ENCODE results near the gene SEC31A. TPM values are rescaled to one million over a fixed set of nuclear protein-coding genes. Genes with fewer than 3 reads are reported as not detected.

The SEC31A gene
- total RNA-seq, 1 experiment from 2014 or later: 128 TPM

DNA sequence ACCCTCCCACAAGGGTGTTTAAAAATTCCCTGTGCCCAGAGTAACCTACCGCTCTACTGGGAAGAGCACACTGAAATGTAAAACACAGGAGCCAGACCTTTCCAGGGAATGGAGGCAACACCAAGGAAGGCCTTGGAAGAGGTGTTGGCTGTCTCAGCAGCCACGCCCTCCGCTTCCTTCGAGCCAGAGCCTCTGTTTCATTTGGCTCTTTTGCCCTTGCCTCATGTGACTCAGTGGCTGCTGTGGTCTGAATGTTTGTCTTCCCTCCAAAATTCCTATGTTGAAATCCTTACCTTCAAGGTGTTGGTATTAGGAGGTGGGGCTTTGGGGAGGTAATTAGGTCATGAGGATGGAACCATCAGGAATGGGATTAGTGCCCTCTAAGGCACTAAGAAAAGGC is 103.6 kb downstream of the SEC31A start:
- H3K27me3 ChIP-seq (ENCODE audit: insufficient read depth, low read length): peaks cover 79% of the 10 kb centered on the region
- H4K8ac ChIP-seq (replicated peaks; ENCODE audit: insufficient read length, low read depth, low read length): no peak overlapping the region
- H2AFZ ChIP-seq (ENCODE audit: low read length): no peak overlapping the region
- no peak overlapping the region for H3T11ph ChIP-seq (ENCODE audit: low read length)
- peaks cover 30 to 40% of the 10 kb centered on the region in 2 experiments for H3K4me1 Mint-ChIP-seq
- peak; percentile 18 for DNase-seq
- H3K14ac ChIP-seq (ENCODE audit: insufficient read depth, low read length): no peak overlapping the region
- no peak overlapping the region for H2BK12ac ChIP-seq (ENCODE audit: insufficient read length, low read depth, low read length)
- H2AK5ac ChIP-seq (ENCODE audit: insufficient read length, low read length): no peak overlapping the region
- H3K9me3 Mint-ChIP-seq: peaks cover 0 to 22% of the 10 kb centered on the region in 2 experiments; a peak in 2 of 5 replicates
- H2BK15ac ChIP-seq (ENCODE audit: low read depth, low read length): no peak overlapping the region
- H4K20me1 ChIP-seq (ENCODE audit: control insufficient read depth, insufficient read depth, insufficient read length): no peaks in the 10 kb centered on the region
- no peaks in the 10 kb centered on the region for H3K9me3 ChIP-seq (ENCODE audit: control insufficient read depth, low read depth, low read length)
- no peak overlapping the region for H3K27ac ChIP-seq (ENCODE audit: insufficient read length, low read depth, low read length)
- H2BK5ac ChIP-seq (ENCODE audit: insufficient read length, low read length): no peak overlapping the region
- no peak overlapping the region for H3K18ac ChIP-seq (ENCODE audit: insufficient read length, low read depth, low read length)
- H3K4me2 ChIP-seq (ENCODE audit: insufficient read depth, insufficient read length, low read length): no peak overlapping the region
- H4K91ac ChIP-seq (ENCODE audit: insufficient read length, low read depth, low read length): no peak overlapping the region
- H3K9ac ChIP-seq (ENCODE audit: extremely low read depth, insufficient read length, low read length): no peak overlapping the region
- H3K23me2 ChIP-seq (ENCODE audit: insufficient read length, low read depth, low read length, poor library complexity, severe bottlenecking): no peaks in the 10 kb centered on the region
- no peaks in the 10 kb centered on the region for H3K4me1 ChIP-seq (ENCODE audit: insufficient read depth, low read length)
- H3K27ac Mint-ChIP-seq: no peak overlapping the region
- H4K5ac ChIP-seq (ENCODE audit: insufficient read length, low read depth, low read length): no peak overlapping the region
- no peaks in the 10 kb centered on the region for H3K79me2 ChIP-seq (ENCODE audit: insufficient read depth, low read length)
- TF ChIP-seq, protein P1, sequence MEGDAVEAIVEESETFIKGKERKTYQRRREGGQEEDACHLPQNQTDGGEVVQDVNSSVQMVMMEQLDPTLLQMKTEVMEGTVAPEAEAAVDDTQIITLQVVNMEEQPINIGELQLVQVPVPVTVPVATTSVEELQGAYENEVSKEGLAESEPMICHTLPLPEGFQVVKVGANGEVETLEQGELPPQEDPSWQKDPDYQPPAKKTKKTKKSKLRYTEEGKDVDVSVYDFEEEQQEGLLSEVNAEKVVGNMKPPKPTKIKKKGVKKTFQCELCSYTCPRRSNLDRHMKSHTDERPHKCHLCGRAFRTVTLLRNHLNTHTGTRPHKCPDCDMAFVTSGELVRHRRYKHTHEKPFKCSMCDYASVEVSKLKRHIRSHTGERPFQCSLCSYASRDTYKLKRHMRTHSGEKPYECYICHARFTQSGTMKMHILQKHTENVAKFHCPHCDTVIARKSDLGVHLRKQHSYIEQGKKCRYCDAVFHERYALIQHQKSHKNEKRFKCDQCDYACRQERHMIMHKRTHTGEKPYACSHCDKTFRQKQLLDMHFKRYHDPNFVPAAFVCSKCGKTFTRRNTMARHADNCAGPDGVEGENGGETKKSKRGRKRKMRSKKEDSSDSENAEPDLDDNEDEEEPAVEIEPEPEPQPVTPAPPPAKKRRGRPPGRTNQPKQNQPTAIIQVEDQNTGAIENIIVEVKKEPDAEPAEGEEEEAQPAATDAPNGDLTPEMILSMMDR (conservative IDR thresholded peaks at IDR 0.05): no peak
- no peaks in the 10 kb centered on the region for H3K79me1 ChIP-seq (ENCODE audit: insufficient read depth, low read depth, low read length, poor library complexity, severe bottlenecking)
- H3K27me3 Mint-ChIP-seq (ENCODE audit: low read depth): peaks cover 100% of the 10 kb centered on the region
- no peak overlapping the region for H3K23ac ChIP-seq (ENCODE audit: insufficient read length, low read depth, low read length)
- H3K4me3 Mint-ChIP-seq: no peak overlapping the region
- no peaks in the 10 kb centered on the region for H3K36me3 Mint-ChIP-seq (ENCODE audit: insufficient read depth in 1 of 3, low read depth in 3 of 3)
- H3K4ac ChIP-seq (ENCODE audit: low read depth, low read length): no peak overlapping the region
- no CpG with 5 or more reads among the region's 4 CpGs for WGBS (ENCODE audit: extremely low coverage, insufficient read length, low lambda C conversion rate)
- H2BK120ac ChIP-seq (ENCODE audit: low read depth, low read length, poor library complexity, severe bottlenecking): no peak overlapping the region
- no peak overlapping the region for H3K56ac ChIP-seq (ENCODE audit: insufficient read length, low read depth, low read length)
- no peak overlapping the region for H2BK20ac ChIP-seq (ENCODE audit: low read depth, low read length, poor library complexity, severe bottlenecking)

All from H9 (cell line).